ENCODE data around the gene GAD1. TPM values are rescaled to one million over a fixed set of nuclear protein-coding genes. Genes with fewer than 3 reads are reported as not detected.

Gene GAD1
- total RNA-seq, 1 experiment from 2014 or later: 6.7 TPM

DNA sequence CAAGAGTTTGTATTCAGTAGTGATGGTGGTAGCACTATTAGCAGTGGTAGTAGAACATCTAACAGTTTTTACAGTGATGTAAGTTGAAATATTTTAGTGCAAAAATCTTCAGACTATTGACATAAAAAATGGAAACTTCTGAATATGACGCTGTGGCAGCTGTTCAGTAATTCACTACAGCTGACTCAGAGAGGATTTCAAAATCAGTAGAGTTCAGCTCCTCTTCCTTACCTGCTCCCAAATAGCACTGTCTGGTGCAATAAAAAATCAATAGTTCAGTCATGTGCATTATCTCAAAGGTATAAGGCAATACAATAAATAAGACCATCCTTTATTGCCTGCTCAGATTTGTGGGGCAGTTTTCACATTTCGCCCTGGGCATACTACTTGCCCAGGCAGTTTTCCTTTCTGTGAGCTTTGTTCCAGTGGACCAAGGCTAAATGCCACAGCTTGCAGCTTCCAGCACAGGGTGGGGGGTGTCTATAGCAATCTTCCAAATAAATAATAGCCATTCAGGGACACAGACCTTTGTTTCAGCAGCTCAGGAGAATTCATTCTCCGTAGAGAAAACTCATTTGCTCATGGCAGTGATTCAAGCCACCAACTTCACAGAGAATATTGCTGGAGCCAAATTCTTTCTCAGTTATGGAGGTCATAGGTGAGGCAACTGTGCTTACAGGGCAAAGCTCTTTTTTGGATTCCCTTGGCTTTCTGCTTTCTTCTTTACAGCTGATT lies 78.5 kb downstream of the GAD1 start:
- no peak for DNase-seq (ENCODE audit: low read depth)

DNA sequence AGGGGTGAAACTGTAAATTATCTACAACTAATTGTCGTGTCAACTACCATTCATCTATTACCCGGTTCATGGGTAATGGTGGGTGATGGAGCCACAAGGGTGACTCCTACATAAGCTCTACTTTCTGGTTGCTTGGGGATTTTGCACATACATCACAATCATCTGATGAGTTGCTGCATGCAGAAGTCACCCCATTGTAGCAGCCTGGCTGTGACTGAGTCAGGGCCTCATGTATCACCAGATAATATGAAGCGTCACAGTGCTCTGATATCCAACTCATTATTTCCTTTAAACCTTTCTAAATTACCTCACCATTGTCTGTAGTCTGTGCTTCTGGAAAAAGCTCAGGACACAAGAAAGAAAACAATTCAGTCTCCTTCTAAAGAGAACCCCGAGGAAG lies 79.9 kb downstream of the GAD1 start:
- DNase-seq (ENCODE audit: low read depth): no peak

DNA sequence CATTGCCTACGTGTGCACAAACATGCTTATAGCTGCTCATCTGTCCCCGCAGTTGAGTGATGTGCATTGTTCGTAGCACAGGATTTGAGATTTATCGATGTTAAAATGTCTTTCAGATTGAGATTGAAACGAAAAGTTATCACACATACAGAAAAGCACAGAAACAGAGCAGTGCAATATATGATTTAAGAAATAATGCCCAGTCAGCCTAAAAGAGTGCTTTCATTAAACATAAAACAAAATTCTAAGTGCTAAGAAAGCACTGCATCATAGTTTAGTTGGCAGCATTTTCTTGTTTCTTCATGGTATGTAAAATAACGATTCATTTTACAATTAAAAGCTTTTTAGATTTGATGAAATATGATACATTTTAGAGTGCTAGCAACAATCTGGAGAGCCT lies 80.4 kb downstream of the GAD1 start:
- DNase-seq (ENCODE audit: low read depth): no peak

DNA sequence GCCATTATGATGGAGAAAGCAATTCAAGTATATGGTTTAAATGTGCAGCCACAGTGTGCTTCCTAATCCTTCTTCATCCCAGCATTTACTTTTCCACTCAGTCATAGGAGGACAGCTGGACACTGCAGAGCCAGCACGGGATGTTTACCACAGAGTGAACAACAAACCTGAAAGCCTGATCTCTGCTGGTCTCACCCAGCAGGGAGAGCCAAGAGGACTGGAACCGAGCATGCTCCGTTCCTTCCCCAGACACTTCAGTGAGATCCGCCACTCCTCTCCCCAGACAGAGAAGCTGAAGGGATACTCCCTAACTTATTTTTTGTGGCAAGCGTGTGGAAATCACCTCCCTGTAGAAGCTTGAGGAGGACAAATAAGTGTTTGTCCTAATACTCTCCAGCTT lies 89.2 kb downstream of the GAD1 start:
- peak; percentile 20 for DNase-seq (ENCODE audit: low read depth)

Other genes starting within 250 kb of the GAD1 start
- gene SP5, start 101.5 kb upstream of the GAD1 start, total RNA-seq (2014; rRNA removed; shearing (Covaris generic)): 0.20 TPM in 1 of 2 replicates, not detected in the other
- gene ERICH2, start 46.5 kb upstream of the GAD1 start, total RNA-seq (2014; rRNA removed; shearing (Covaris generic)): 0.29 TPM in 1 of 2 replicates, not detected in the other
- 41.4 and 49.5 TPM in 2 replicates for gene GORASP2, start 112.4 kb downstream of the GAD1 start, total RNA-seq (2014; rRNA removed; shearing (Covaris generic))